ENCODE measurements around the gene TPK1.

The TPK1 gene

DNA sequence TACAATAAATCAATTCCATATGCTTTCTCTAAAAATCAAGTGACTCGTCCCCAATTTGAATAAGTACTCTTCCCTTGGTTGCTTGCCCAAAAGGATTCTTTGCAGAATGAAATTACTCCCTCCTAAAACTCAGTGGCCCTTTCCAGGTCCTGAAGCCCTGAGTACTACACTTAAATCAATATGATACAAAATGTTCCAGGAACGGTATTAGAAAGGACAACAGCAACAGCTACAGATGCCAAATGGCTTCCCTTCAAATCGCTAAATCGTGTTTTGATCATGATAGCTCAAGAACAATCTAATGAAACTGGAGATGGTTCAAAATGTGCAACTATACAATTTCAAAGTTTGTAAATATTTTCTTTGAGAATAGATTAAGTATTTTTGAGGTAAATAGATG is 59.4 kb downstream of the TPK1 start:
- H3K27me3 Mint-ChIP-seq = no peaks in the 10 kb centered on the region
- no peak overlapping the region for H3K4me3 Mint-ChIP-seq
- H3K9me3 Mint-ChIP-seq = no peaks in the 10 kb centered on the region
- no peaks in the 10 kb centered on the region for H3K36me3 Mint-ChIP-seq (ENCODE audit: low read depth)
- H3K27ac Mint-ChIP-seq = no peak overlapping the region
- peaks cover 34% of the 10 kb centered on the region for H3K4me1 Mint-ChIP-seq (ENCODE audit: low read depth)

DNA sequence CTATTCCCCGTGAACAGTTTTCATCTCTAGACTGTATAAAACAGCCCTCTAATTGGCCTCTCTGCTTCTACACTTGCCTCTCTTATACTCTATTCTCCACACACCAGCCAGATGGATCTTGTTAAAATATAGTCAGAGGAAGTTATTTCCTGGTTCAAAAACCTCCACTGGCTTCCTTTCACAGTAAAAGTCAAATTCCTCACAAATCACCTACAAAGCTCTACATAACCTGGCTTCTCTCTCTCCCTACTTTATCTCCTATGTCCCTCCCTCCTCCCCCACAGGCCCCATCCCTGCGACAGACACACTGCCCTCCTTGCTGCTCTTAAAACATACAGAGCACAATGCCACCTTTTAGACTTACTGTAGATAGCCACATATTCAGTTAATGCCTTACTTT is 60.1 kb downstream of the TPK1 start:
- Mint-ChIP-seq H3K4me3 (no peak overlapping the region), H3K36me3 (ENCODE audit: low read depth) (no peaks in the 10 kb centered on the region), H3K27me3 (no peaks in the 10 kb centered on the region), H3K9me3 (no peaks in the 10 kb centered on the region), H3K27ac (no peak overlapping the region), H3K4me1 (ENCODE audit: low read depth) (peaks cover 39% of the 10 kb centered on the region)

- Mint-ChIP-seq H3K36me3 (ENCODE audit: low read depth) (no peaks in the 10 kb centered on the region), H3K27ac (no peak overlapping the region), H3K27me3 (no peaks in the 10 kb centered on the region), H3K4me1 (ENCODE audit: low read depth) (peaks cover 28% of the 10 kb centered on the region), H3K9me3 (no peaks in the 10 kb centered on the region), H3K4me3 (no peak overlapping the region)
Observed at GRCh38 chr7:144771927-144772326, 63.9 kb downstream of the TPK1 start.

GRCh38 chr7:144771174-144771573 is 64.7 kb downstream of the TPK1 start:
- Mint-ChIP-seq H3K4me3 (no peak overlapping the region), H3K4me1 (ENCODE audit: low read depth) (peaks cover 22% of the 10 kb centered on the region), H3K27ac (no peak overlapping the region), H3K36me3 (ENCODE audit: low read depth) (no peaks in the 10 kb centered on the region), H3K27me3 (no peaks in the 10 kb centered on the region), H3K9me3 (no peaks in the 10 kb centered on the region)

- Mint-ChIP-seq H3K36me3 (ENCODE audit: low read depth) (peaks cover 7% of the 10 kb centered on the region), H3K4me1 (ENCODE audit: low read depth) (peaks cover 12% of the 10 kb centered on the region), H3K27ac (no peak overlapping the region), H3K9me3 (no peaks in the 10 kb centered on the region), H3K27me3 (no peaks in the 10 kb centered on the region), H3K4me3 (no peak overlapping the region)
Observed at GRCh38 chr7:144769352-144769751, 66.5 kb downstream of the TPK1 start.

- H3K9me3 Mint-ChIP-seq = no peaks in the 10 kb centered on the region
- H3K4me1 Mint-ChIP-seq (ENCODE audit: low read depth) = peaks cover 12% of the 10 kb centered on the region
- no peak overlapping the region for H3K27ac Mint-ChIP-seq
- no peaks in the 10 kb centered on the region for H3K27me3 Mint-ChIP-seq
- H3K36me3 Mint-ChIP-seq (ENCODE audit: low read depth) = peaks cover 11% of the 10 kb centered on the region
- no peak overlapping the region for H3K4me3 Mint-ChIP-seq
Observed at GRCh38 chr7:144768633-144769032, 67.2 kb downstream of the TPK1 start.

- Mint-ChIP-seq H3K4me3 (no peak overlapping the region), H3K9me3 (no peaks in the 10 kb centered on the region), H3K4me1 (ENCODE audit: low read depth) (no peaks in the 10 kb centered on the region), H3K27ac (no peak overlapping the region), H3K27me3 (no peaks in the 10 kb centered on the region), H3K36me3 (ENCODE audit: low read depth) (peaks cover 37% of the 10 kb centered on the region)
Observed at GRCh38 chr7:144763291-144763690, 72.6 kb downstream of the TPK1 start.

GRCh38 chr7:144762853-144763252 is 73.0 kb downstream of the TPK1 start:
- peaks cover 37% of the 10 kb centered on the region for H3K36me3 Mint-ChIP-seq (ENCODE audit: low read depth)
- H3K4me3 Mint-ChIP-seq = no peak overlapping the region
- no peak overlapping the region for H3K27ac Mint-ChIP-seq

DNA sequence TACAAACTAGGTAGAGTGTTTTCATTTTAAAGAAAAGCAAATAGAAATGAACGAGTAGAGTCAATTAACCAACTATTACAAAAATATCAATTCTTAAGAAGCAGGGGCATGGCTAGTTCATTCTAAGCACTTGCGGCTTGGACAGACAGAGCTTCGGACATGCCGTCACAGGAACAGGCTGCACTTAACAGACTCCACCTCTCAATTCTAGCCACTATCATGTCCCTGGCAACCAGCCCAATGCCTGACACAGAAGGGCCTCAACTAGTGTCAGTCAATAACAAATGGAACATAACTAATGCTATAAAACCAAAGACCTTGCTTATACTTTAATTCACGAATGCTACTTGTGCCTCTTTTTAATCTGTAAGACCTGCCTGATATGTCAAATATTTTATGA is 74.4 kb downstream of the TPK1 start:
- no peaks in the 10 kb centered on the region for H3K4me1 Mint-ChIP-seq (ENCODE audit: low read depth)
- H3K4me3 Mint-ChIP-seq = no peak overlapping the region
- peaks cover 45% of the 10 kb centered on the region for H3K36me3 Mint-ChIP-seq (ENCODE audit: low read depth)
- no peaks in the 10 kb centered on the region for H3K9me3 Mint-ChIP-seq
- H3K27me3 Mint-ChIP-seq = no peaks in the 10 kb centered on the region
- no peak overlapping the region for H3K27ac Mint-ChIP-seq

More at GRCh38 chr7:144762853-144763252, 73.0 kb downstream of the TPK1 start:
- Mint-ChIP-seq H3K9me3 (no peaks in the 10 kb centered on the region), H3K4me1 (ENCODE audit: low read depth) (no peaks in the 10 kb centered on the region), H3K27me3 (no peaks in the 10 kb centered on the region)

GRCh38 chr7:144759653-144760052 is 76.2 kb downstream of the TPK1 start:
- no peak overlapping the region for H3K27ac Mint-ChIP-seq
- H3K4me3 Mint-ChIP-seq = no peak overlapping the region
- H3K27me3 Mint-ChIP-seq = no peaks in the 10 kb centered on the region
- peaks cover 8% of the 10 kb centered on the region for H3K9me3 Mint-ChIP-seq
- no peaks in the 10 kb centered on the region for H3K4me1 Mint-ChIP-seq (ENCODE audit: low read depth)
- H3K36me3 Mint-ChIP-seq (ENCODE audit: low read depth) = peaks cover 52% of the 10 kb centered on the region

GRCh38 chr7:144747936-144748335 is 87.9 kb downstream of the TPK1 start:
- no peak overlapping the region for H3K4me3 Mint-ChIP-seq
- no peaks in the 10 kb centered on the region for H3K27me3 Mint-ChIP-seq
- H3K36me3 Mint-ChIP-seq (ENCODE audit: low read depth) = peaks cover 4% of the 10 kb centered on the region
- no peaks in the 10 kb centered on the region for H3K4me1 Mint-ChIP-seq (ENCODE audit: low read depth)
- H3K9me3 Mint-ChIP-seq = peaks cover 12% of the 10 kb centered on the region
- H3K27ac Mint-ChIP-seq = no peak overlapping the region

GRCh38 chr7:144738708-144739314 is 97.0 kb downstream of the TPK1 start:
- no peaks in the 10 kb centered on the region for H3K27me3 Mint-ChIP-seq
- no peak overlapping the region for H3K4me3 Mint-ChIP-seq
- H3K9me3 Mint-ChIP-seq = peaks cover 2% of the 10 kb centered on the region
- H3K27ac Mint-ChIP-seq = no peak overlapping the region
- no peaks in the 10 kb centered on the region for H3K36me3 Mint-ChIP-seq (ENCODE audit: low read depth)
- H3K4me1 Mint-ChIP-seq (ENCODE audit: low read depth) = no peaks in the 10 kb centered on the region

- Mint-ChIP-seq H3K4me3 (no peak overlapping the region), H3K9me3 (no peaks in the 10 kb centered on the region), H3K27ac (no peak overlapping the region), H3K4me1 (ENCODE audit: low read depth) (no peaks in the 10 kb centered on the region), H3K27me3 (no peaks in the 10 kb centered on the region), H3K36me3 (ENCODE audit: low read depth) (no peaks in the 10 kb centered on the region)
Observed at GRCh38 chr7:144738146-144738545, 97.7 kb downstream of the TPK1 start.

- no peaks in the 10 kb centered on the region for H3K36me3 Mint-ChIP-seq (ENCODE audit: low read depth)
- H3K27ac Mint-ChIP-seq = no peak overlapping the region
Observed at GRCh38 chr7:144736880-144737493, 98.9 kb downstream of the TPK1 start.

GRCh38 chr7:144735505-144736276 is 100.2 kb downstream of the TPK1 start:
- H3K27ac Mint-ChIP-seq = no peak overlapping the region
- H3K4me3 Mint-ChIP-seq = no peak overlapping the region
- no peaks in the 10 kb centered on the region for H3K27me3 Mint-ChIP-seq
- H3K4me1 Mint-ChIP-seq (ENCODE audit: low read depth) = no peaks in the 10 kb centered on the region
- H3K36me3 Mint-ChIP-seq (ENCODE audit: low read depth) = no peaks in the 10 kb centered on the region
- no peaks in the 10 kb centered on the region for H3K9me3 Mint-ChIP-seq

More at GRCh38 chr7:144736880-144737493, 98.9 kb downstream of the TPK1 start:
- no peak overlapping the region for H3K4me3 Mint-ChIP-seq
- H3K9me3 Mint-ChIP-seq = no peaks in the 10 kb centered on the region
- no peaks in the 10 kb centered on the region for H3K4me1 Mint-ChIP-seq (ENCODE audit: low read depth)
- no peaks in the 10 kb centered on the region for H3K27me3 Mint-ChIP-seq

Measured in stimulated activated naive CD8-positive, alpha-beta T cell treated with anti-CD3 and anti-CD28 coated beads, Interleukin-15, Interleukin-2, amounts not matched to agents 100 ng/mL and 50 ng/mL, for 24 hours (primary cell).